BLaER1 (cell line): ENCODE measurements around the gene TXNDC2.

Experiments used
- H3K27ac ChIP-seq: shearing (Covaris generic); formaldehyde crosslinking; 2 replicates; pipeline ENCODE4 v1.8.1; 2022
- H3K27me3 ChIP-seq: shearing (Covaris generic); formaldehyde crosslinking; 2 replicates; pipeline ENCODE4 v1.8.1; 2022
- H3K36me3 ChIP-seq: shearing (Covaris generic); formaldehyde crosslinking; 2 replicates; pipeline ENCODE4 v1.8.1; 2022
- H3K4me1 ChIP-seq: shearing (Covaris generic); formaldehyde crosslinking; 2 replicates; pipeline ENCODE4 v1.8.1; 2022
- H3K4me2 ChIP-seq: shearing (Covaris generic); formaldehyde crosslinking; 2 replicates; pipeline ENCODE4 v1.8.1; 2022
- H3K4me3 ChIP-seq: shearing (Covaris generic); formaldehyde crosslinking; 2 replicates; pipeline ENCODE4 v1.8.1; 2022
- H3K9ac ChIP-seq: shearing (Covaris generic); formaldehyde crosslinking; 2 replicates; pipeline ENCODE4 v1.8.1; 2022
- H3K9me3 ChIP-seq: shearing (Covaris generic); formaldehyde crosslinking; 2 replicates; pipeline ENCODE4 v1.8.1; 2022
- H4K20me1 ChIP-seq: shearing (Covaris generic); formaldehyde crosslinking; 2 replicates; pipeline ENCODE4 v1.8.1; 2022
- Cebpa-rat ChIP-seq: shearing (Covaris generic); IDR thresholded peaks from 2 replicates; pipeline ENCODE4 v1.8.1; 2022

TXNDC2 gene

GRCh38 chr18:9928646-9929259, 43.0 kb downstream of the TXNDC2 start:
- TF ChIP-seq Cebpa-rat: no peak
- no peak overlapping the region for H3K9ac ChIP-seq
- no peak overlapping the region for H3K4me3 ChIP-seq
- H4K20me1 ChIP-seq: peaks cover 100% of the 10 kb centered on the region
- H3K9me3 ChIP-seq: no peaks in the 10 kb centered on the region
- H3K4me1 ChIP-seq: peaks cover 48% of the 10 kb centered on the region
- no peak overlapping the region for H3K4me2 ChIP-seq
- H3K36me3 ChIP-seq: peaks cover 20% of the 10 kb centered on the region
- no peaks in the 10 kb centered on the region for H3K27me3 ChIP-seq
- H3K27ac ChIP-seq: no peak overlapping the region

GRCh38 chr18:9930299-9930884, 44.6 kb downstream of the TXNDC2 start:
- Histone ChIP-seq H3K27me3 (no peaks in the 10 kb centered on the region), H3K9ac (no peak overlapping the region), H4K20me1 (peaks cover 100% of the 10 kb centered on the region), H3K27ac (no peak overlapping the region), H3K4me1 (peaks cover 39% of the 10 kb centered on the region), H3K9me3 (no peaks in the 10 kb centered on the region), H3K4me3 (no peak overlapping the region), H3K36me3 (peaks cover 34% of the 10 kb centered on the region), H3K4me2 (no peak overlapping the region)
- no peak for TF ChIP-seq Cebpa-rat

- peaks cover 32% of the 10 kb centered on the region for H3K4me1 ChIP-seq
- H3K27me3 ChIP-seq: no peaks in the 10 kb centered on the region
- H3K4me2 ChIP-seq: no peak overlapping the region
- no peak overlapping the region for H3K4me3 ChIP-seq
- no peak for TF ChIP-seq Cebpa-rat
- no peak overlapping the region for H3K27ac ChIP-seq
- H3K9me3 ChIP-seq: no peaks in the 10 kb centered on the region
- H4K20me1 ChIP-seq: peaks cover 100% of the 10 kb centered on the region
- no peak overlapping the region for H3K9ac ChIP-seq
- peaks cover 40% of the 10 kb centered on the region for H3K36me3 ChIP-seq
These were observed 45.4 kb downstream of the TXNDC2 start for GRCh38 chr18:9931146-9931545.

GRCh38 chr18:9931678-9932077, 45.9 kb downstream of the TXNDC2 start:
- Histone ChIP-seq H3K9ac (no peak overlapping the region), H3K4me3 (no peak overlapping the region), H4K20me1 (peaks cover 100% of the 10 kb centered on the region), H3K36me3 (peaks cover 45% of the 10 kb centered on the region), H3K4me2 (no peak overlapping the region), H3K4me1 (peaks cover 26% of the 10 kb centered on the region), H3K9me3 (no peaks in the 10 kb centered on the region), H3K27ac (no peak overlapping the region), H3K27me3 (no peaks in the 10 kb centered on the region)
- peak; percentile 36; the same call in 1 of the 2 replicates for TF ChIP-seq Cebpa-rat

GRCh38 chr18:9933865-9934264, 48.1 kb downstream of the TXNDC2 start:
- Histone ChIP-seq H3K9me3 (no peaks in the 10 kb centered on the region), H3K27me3 (no peaks in the 10 kb centered on the region), H3K4me2 (no peak overlapping the region), H3K4me1 (peaks cover 4% of the 10 kb centered on the region; the same call in 1 of the 2 replicates), H3K36me3 (peaks cover 66% of the 10 kb centered on the region), H4K20me1 (peaks cover 99% of the 10 kb centered on the region), H3K4me3 (no peak overlapping the region), H3K27ac (no peak overlapping the region), H3K9ac (no peak overlapping the region)
- no peak for TF ChIP-seq Cebpa-rat

- Histone ChIP-seq H4K20me1 (peaks cover 99% of the 10 kb centered on the region), H3K9ac (no peak overlapping the region), H3K9me3 (no peaks in the 10 kb centered on the region), H3K4me1 (peaks cover under 1% of the 10 kb centered on the region; the same call in 1 of the 2 replicates), H3K27me3 (no peaks in the 10 kb centered on the region), H3K36me3 (peaks cover 70% of the 10 kb centered on the region), H3K4me3 (no peak overlapping the region), H3K27ac (no peak overlapping the region), H3K4me2 (no peak overlapping the region)
- no peak for TF ChIP-seq Cebpa-rat
These were observed 48.5 kb downstream of the TXNDC2 start for GRCh38 chr18:9934274-9934673.
